ENCODE results near the gene ANKRD53.
"Not testable (repeated sequence)": the region's sequence is repeated elsewhere in the genome, so short reads cannot be mapped to it uniquely, and the experiment has no call there.

ANKRD53 gene

GRCh38 chr2:70992945-70993853, 14.8 kb downstream of the ANKRD53 start:
- no peak for DNase-seq

GRCh38 chr2:70994009-70994698, 15.7 kb downstream of the ANKRD53 start:
- DNase-seq = peak; percentile 30

- DNase-seq = peak; percentile 95
Observed at GRCh38 chr2:70994699-70995425, 16.4 kb downstream of the ANKRD53 start, which contains the start of gene TEX261. Gene TEX261 (minus strand): TSS chr2:70994873. CDS start chr2:70994757, 116 bp downstream.

GRCh38 chr2:70995426-70995729, 16.9 kb downstream of the ANKRD53 start:
- DNase-seq = peak; percentile 61

GRCh38 chr2:70998885-70999284, 20.5 kb downstream of the ANKRD53 start:
- DNase-seq = not testable (repeated sequence)

GRCh38 chr2:70999362-70999761, 20.9 kb downstream of the ANKRD53 start:
- DNase-seq = no peak

- DNase-seq = not testable (repeated sequence)
Observed at GRCh38 chr2:70999931-71000330, 21.5 kb downstream of the ANKRD53 start.

- DNase-seq = peak; percentile 91
Observed at GRCh38 chr2:71000780-71001591, 22.6 kb downstream of the ANKRD53 start.

- DNase-seq = no peak
Observed at GRCh38 chr2:71001592-71001927, 23.1 kb downstream of the ANKRD53 start.

- DNase-seq = no peak
Observed at GRCh38 chr2:71001981-71002570, 23.6 kb downstream of the ANKRD53 start.

- DNase-seq = no peak
Observed at GRCh38 chr2:71003396-71003795, 25.0 kb downstream of the ANKRD53 start.

- no peak for DNase-seq
Observed at GRCh38 chr2:71003966-71004755, 25.7 kb downstream of the ANKRD53 start.

GRCh38 chr2:71004857-71005256, 26.4 kb downstream of the ANKRD53 start:
- DNase-seq = no peak

- no peak for DNase-seq
Observed at GRCh38 chr2:71005271-71006202, 27.1 kb downstream of the ANKRD53 start.

- peak; percentile 23 for DNase-seq
Observed at GRCh38 chr2:71006323-71006722, 27.9 kb downstream of the ANKRD53 start.

- DNase-seq = no peak
Observed at GRCh38 chr2:71006955-71007799, 28.7 kb downstream of the ANKRD53 start.

GRCh38 chr2:71008342-71008741, 29.9 kb downstream of the ANKRD53 start:
- no peak for DNase-seq

GRCh38 chr2:71011786-71012185, 33.4 kb downstream of the ANKRD53 start:
- not testable (repeated sequence) for DNase-seq

GRCh38 chr2:71018625-71019024, 40.2 kb downstream of the ANKRD53 start:
- DNase-seq = no peak

Data from activated CD4-positive, alpha-beta T cell treated with anti-CD3 and anti-CD28 coated beads, Interleukin-2, Interleukin-6, amounts not matched to agents 100 ng/mL and 50 ng/mL, durations not matched to agents 16 hours and 8 hours (primary cell).